Medulla oblongata (tissue), 1 donor: ENCODE measurements around the gene RAB3IL1.
A peak's percentile ranks its signal among the peaks of the same experiment; 100 is the strongest.

ENCODE experiments used
- DNase-seq: peaks from one replicate; pipeline ENCODE4 v3.0.0-alpha.2; 2015; ENCODE audit errors: extremely low spot score

RAB3IL1 gene

DNA sequence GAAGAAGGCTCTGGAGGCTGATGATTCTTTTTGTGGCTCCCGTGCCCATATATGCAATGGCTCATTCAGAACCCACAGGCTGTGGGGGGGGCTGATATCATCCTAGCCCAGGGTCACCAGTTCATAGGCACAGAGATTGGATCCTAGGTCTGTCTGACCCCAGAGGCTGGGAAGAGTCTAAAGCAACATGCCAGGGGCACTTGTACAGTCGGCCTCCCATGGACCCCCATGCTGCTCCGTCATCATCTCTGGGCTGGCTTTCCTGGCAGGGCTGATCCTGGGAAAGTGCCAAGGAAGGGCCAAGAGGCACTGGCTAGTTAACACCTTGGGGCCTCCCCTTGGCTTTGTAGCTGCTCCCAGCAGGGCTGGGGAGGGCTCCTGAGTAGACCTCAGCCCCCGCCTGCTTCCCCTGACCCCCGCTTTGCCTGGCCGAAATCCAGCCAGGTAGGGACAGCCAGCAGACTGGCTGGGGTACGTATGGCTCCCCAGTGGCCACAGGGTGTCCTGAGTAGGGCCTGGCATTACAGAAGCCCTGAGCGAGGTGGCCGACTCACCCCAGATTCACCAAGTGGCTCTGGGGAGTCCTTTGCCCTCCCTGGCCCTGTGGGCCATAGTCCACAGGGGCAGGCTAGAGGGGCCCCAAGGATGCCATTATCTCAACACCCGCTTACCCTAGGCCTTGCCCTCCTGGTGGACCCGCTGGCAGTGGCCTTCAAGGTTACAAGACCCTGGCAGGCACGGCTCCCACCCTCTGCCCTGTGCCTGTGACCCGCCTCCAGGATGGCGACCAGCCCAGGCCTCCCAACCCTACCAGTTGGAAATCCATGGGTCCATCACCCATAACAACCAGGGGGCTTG is 48.6 kb downstream of the RAB3IL1 start:
- no peak for DNase-seq

DNA sequence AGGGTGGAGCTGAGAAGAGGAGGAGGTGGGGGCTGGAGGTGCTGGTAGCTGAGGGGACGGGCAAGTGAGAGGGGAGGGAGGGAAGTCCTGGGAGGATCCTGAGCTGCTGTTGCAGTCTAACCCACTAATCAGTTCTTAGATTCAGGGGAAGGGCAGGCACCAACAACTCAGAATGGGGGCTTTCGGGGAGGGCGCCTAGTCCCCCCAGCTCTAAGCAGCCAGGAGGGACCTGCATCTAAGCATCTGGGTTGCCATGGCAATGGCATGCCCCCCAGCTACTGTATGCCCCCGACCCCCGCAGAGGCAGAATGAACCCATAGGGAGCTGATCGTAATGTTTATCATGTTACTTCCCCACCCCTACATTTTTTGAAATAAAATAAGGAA is 50.4 kb downstream of the RAB3IL1 start:
- DNase-seq, result no peak

DNA sequence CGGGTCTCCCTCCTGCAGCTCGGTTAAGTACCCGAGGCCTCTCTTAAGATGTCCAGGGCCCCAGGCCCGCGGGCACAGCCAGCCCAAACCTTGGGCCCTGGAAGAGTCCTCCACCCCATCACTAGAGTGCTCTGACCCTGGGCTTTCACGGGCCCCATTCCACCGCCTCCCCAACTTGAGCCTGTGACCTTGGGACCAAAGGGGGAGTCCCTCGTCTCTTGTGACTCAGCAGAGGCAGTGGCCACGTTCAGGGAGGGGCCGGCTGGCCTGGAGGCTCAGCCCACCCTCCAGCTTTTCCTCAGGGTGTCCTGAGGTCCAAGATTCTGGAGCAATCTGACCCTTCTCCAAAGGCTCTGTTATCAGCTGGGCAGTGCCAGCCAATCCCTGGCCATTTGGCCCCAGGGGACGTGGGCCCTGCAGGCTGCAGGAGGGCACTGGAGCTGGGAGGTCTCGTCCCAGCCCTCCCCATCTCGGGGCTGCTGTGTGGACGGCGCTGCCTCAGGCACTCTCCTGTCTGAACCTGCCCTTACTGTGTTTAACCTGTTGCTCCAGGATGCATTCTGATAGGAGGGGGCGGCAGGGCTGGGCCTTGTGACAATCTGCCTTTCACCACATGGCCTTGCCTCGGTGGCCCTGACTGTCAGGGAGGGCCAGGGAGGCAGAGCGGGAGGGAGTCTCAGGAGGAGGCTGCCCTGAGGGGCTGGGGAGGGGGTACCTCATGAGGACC is 51.0 kb downstream of the RAB3IL1 start:
- DNase-seq, result no peak

DNA sequence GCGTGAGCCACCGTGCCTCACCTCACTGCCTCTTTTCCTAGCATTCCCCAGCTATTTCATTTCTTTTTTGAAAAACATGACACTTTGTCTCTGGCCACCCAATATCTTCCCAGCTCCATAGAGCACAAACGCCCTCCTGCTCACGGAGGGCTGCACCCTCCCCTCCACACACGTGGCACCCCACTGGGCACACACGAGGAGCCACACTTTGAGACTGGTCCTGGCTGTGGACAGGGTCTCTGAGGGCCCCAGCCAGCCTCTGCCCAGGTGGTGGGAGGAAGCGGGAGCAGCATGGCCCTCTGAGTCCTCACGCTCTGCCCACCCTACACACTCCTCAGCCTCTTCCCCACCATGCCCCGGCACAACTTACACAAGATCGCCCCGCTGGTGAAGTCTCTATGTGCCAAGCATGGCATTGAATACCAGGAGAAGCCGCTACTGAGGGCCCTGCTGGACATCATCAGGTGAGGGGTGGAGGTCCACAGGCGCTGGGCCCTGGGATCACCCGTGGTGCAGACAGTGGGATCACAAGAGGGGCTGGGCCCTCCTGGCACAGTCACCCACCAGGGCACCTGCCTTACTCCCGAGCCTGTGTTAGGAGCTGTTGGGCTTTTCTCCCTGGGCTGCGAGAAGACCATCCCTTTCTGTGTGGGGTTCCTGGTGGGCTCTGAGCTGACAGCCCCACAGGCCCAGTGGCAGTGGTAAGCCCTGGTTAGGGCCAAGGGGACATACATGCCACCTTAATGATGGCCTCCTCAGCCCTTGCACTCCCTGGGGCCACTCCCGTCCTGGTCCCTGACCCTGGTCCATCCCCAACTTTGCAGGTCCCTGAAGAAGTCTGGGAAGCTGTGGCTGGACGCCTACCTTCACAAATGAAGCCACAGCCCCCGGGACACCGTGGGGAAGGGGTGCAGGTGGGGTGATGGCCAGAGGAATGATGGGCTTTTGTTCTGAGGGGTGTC is 52.3 kb downstream of the RAB3IL1 start:
- no peak for DNase-seq

DNA sequence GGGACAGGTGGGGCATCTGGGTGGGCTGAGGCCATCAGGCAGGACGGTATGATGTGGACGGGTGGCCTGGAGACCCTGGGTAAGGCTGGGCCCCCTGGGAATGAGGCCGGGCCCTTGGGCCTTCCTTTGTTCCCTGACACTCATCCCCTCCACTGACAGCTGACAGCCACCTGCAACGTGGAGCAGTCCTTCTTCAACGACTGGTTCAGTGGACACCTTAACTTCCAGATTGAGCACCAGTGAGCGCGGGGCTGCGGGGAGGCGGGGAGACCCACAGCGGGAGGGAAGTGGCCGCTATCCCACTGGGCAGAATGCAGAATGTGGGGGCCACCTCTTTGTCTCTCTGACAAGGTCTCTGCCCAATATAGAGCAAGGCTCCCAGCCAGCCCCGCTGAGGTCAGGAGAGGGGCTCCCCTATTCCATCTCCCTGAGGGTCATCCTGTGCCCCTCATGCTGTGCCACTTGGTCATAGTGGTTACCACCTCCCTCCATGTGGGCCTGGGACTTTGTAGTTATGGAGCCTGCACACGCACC is 53.8 kb downstream of the RAB3IL1 start:
- DNase-seq, result no peak

DNA sequence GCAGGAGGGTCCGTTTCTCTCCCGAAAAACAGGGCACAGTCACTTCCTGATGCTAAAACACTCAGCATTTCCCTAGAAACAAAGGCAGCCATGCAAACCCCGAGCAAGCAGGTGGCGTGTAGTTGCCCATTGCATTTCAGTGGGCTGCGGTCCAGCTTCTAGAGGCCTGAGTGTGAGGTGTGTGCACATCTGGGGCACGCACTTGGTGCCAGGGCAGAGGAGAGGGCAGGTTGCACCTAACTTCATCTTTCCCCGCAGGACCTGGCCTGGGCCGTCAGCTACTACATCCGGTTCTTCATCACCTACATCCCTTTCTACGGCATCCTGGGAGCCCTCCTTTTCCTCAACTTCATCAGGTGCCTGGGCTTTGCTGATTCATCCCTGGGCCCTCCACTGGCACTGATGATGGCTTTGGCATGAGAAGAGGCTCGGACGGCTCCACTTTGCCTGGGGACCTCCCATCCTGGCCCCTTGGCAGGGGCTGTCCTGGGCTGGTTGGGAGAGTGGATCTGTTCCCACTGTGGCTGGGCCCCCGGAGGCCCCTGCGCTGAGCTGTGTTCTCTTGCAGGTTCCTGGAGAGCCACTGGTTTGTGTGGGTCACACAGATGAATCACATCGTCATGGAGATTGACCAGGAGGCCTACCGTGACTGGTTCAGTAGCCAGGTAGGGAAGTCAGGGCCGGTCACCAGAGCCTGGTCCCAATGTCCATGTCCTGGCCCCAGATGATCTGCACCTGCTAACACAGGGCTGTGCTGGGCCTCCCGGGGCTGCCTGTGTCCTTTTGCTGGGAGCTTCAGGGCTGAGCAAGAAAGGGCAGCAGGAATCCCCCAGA is 54.4 kb downstream of the RAB3IL1 start:
- DNase-seq, result no peak

DNA sequence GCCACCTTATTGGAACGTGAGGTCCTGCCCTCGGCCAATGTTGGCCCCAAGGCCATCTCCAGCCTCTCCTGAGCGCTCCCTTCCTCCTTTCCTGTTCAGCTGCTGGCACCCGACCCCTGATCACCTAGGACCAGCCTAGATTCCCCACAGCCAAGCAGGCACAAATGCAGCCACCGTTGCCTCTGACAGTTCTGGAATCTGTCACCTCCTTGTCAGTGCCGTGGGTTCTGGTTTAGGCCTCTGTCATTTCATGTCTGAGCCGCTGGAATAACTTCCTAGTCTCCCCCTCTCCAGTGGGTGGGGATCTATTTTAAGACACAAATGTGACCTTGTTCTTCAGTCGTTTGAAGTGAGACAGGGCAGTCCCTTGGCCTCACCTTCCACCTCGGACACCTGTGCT is 55.7 kb downstream of the RAB3IL1 start:
- no peak for DNase-seq

DNA sequence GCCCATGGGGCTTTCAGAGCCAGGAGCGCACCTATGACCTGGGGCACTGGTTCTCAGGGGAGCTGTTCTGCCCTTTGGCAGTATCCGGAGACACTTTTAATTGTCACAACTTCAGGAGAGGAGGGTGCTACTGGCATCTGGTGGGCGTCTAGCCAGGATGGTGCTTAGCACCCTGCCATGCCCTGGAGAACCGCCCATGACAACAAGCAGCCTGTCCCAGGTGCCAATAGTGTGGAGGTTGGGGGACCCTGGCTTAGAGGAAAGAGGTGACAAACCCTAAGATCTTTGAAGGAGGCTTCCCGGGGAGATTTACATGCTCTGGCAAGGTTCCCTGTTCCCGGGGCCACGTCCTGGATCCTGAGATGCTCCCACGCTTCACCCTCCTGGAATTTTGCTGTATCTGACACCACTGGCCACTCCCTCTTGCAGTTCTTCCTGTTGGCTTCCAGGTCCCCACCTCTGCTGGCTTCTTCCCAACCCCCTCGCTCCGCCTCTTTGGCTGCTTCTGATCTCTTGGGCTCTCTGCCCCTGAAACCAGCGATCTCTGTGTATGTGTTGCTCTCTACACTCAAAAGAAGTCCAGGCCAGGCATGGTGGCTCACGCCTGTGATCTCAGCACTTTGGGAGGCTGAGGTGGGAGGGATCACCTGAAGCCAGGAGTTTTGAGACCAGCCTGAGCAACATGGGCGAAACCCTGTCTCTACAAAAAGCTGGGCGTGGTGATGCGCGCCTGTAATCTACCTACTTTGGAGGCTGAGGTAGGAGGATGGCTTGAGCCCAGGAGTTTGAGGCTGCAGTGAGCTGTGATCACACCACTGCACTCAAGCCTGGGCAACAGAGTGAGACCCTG is 57.1 kb downstream of the RAB3IL1 start:
- DNase-seq, result peak; percentile 27

DNA sequence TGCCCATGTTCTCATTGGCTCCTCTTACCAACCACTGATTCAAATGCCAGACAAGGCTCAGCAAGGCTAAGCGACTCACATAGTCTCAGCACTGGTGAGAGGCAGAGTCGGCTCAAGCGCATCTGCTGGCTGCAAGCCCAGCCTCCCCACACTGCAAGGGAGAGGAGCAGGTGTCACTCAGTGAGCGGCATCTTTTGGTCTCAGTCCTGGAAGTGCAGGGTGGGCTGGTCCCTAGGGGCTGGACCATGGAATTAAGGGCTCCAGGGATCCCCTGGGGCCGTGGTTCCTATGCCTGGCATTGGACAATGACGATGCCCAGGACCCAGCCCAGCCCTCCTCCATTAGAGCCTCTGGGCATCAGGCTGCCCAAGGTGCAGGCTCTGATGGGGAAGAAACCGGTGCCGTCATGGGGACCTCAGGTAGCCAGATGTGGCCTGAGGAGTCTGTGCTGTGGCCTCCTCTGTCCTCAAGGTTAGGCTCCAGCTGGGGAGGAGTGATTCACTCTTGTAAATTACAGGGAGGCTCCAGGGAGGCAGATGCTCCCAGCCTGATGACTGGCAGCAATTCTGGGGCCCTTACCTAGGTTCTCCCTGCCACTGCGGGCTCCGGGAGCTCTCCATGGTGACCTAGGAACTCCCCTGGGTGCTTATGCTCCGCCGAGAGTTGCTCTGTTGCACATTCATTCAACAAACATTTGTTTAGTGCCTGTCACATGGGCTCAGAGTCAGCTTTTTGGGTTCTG is 61.3 kb downstream of the RAB3IL1 start:
- no peak for DNase-seq

DNA sequence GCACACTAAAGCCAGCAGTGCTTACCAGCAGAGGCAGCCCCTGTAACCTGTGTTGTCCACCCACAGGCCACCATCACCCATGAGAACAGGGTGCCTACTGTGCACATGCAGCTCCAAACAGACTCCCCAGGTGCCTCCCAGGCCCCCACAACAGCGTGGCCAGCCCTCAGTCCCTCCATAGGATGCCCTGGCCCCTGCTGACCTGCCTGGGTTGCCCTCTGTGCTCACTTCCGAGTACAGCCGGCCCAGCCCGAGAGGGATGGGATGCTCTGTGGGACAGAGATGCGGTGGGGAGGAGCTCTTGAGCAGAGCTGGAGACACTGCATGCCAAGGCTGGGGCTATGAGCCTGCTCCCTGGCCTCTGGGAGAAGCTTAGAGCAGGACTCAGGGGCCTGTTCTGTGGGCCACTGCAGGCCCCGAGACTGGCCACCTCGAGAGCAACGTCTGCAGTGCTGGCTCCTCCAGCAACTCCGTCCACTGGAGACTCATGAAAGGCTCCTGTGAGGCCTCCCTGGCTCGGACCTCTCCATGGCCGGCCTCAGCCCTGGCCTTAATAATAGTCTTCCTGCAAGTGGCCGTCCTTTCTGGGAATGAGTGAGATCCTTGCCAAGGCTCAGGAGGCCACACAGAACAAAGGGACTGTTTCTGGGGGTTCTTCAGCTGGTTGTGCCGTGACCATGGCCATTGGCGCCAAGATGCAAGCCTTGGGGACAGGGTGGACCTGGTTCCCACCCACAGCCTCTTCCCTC is 62.2 kb downstream of the RAB3IL1 start:
- peak; percentile 36 for DNase-seq

DNA sequence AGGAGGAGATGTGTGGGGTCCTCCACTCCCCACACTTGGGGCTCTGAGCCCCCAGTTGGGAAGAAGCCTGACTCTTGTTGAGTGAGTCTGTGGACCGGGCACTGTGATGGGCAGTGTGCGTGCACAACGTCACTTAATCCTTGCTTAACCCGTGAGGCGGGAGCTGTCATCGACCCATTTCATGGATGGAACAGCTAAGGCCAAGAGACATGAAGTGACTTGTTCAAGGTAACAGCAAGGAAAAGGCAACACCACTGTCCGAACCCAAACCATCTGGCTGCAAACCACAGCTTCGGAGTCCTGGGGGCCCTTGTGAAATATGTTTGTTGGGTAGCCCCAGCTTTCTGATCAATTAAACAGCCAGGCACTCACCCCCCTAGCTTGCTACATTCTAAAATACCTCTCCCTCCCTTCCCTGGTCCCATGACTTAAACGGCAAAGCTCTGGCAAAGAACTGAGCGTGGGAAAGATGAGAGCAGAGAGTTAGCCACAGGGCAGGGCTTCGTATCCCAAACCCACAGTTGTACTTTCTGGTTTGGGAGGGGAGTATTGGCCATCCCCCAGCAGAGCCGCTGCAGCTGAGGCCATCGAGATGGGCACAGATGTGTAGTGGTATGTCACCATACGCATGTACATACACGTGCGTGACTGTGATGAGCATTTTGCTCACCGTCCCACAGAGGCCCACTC is 63.0 kb downstream of the RAB3IL1 start:
- no peak for DNase-seq

DNA sequence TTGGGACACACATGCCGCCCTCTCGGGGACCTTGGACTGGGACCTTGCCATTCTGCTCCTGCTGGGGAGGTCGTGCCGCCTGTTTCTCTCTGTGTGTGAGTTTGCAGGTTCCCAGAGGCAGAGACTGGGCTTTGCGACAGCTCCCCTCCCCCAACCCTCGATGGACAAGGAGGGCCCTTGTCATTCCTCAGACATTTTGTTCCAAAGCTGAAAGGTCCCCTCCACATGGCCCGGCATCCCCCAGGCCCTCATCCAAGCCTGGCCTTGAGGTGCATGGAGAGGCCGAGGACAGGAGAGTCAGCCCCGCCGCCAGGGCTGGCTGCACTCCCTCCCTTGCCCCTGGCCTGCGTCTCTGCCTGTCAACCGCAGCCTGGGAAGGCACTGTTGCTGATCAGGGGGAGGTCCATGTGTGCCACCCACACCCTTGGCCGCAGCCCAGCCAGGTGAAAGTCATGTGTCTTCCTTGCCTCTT is 63.6 kb downstream of the RAB3IL1 start:
- DNase-seq, result peak; percentile 71

DNA sequence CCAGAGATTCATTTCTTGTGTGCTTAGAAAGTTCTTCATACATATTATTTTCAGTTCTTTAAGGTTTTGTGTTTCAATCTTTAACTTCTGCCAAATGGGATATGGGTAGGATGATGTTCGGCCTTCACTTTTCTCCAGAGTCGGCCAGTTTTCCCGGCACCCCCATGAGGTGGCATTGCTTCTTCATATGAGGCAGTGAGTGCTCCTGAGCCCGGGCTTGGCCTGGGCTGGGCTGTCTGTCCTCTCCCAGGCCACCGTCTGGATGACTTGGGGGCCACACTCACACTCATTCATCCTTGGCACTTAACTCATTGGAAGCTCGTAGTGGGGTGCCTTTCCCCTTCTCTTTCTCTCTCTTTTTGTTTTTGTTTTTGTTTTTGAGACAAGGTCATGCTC is 65.5 kb downstream of the RAB3IL1 start:
- no peak for DNase-seq

DNA sequence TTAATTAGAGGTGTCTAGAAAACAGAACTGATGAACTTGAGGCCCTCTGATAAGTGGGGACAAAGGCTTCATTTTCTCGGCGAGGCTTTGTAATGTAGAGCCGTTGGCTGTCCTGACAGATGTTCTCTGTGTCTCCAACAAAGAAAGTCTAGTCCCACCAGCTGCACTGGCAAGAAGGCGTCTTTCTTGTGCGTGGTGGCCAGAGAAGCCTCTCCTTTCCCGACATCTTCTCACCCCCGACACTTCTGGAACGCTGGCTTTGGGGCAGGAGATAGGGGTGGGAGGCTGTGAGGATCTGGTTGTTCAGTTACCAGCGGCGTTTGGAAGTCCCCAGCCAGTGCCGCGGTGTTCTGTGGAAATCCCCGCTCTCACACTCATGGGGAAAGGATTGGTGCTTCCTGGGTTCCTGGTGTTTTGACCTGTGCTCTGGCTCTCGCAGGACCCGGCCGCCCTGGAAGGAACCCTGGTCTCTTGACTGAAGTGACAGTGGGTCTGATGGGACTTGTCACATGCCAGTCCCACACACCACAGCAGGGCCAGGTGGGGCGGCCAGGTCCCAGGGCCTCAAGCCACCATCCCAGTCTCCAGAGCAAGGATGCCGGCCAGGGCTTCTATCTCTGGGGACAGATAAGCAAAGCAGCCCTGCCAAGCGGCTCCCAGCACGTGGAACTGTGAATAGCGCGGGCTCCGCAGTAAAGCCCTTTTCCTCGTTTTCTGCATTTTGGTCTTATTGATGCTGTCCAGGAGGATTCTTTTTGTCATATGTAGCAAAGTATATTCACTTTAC is 66.1 kb downstream of the RAB3IL1 start:
- DNase-seq, result peak; percentile 78

DNA sequence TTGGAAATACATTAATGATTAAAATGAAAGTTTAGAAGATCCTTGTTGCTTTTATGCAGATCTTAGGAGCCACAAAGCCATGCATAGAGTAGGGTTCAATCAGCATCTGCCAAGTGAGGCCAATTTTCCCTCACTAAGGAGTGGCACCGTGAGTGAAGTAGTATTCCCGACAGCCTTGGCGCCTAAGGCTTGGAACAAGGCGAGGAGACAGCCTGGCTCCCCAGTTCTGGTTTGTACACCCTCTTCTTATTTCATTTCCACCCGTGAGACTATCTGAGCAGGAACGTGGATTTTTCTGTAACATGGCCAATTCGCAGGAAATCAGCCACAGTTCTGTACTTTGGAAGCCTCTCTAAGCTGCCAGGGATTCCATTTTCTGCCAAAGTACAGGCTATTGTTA is 66.7 kb downstream of the RAB3IL1 start:
- DNase-seq, result no peak

DNA sequence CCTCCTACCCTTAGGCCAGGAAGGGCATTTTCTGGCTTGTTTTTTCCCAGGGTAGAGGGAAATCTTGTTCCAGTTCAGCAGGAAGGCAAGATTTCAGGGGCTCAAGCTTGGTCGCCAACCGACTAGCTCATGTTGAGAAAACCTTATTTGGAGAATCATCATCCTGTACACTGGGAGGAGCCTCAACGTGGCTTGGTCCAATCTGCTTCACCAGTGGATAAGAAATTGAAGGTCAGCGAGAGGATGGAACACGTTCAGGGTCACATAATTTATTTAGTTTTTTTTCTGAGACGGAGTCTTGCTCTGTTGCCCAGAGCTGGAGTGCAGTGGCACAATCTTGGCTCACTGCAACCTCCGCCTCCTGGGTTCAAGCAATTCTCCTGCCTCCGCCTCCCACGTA is 68.7 kb downstream of the RAB3IL1 start:
- DNase-seq, result no peak
